ENCODE measurements around the gene P2RX3. TPM values are rescaled to one million over a fixed set of nuclear protein-coding genes. Genes with fewer than 3 reads are reported as not detected.
A peak's percentile ranks its signal among the peaks of the same experiment; 100 is the strongest.

Gene P2RX3
- total RNA-seq, 3 donors from 2014 or later: not detected

DNA sequence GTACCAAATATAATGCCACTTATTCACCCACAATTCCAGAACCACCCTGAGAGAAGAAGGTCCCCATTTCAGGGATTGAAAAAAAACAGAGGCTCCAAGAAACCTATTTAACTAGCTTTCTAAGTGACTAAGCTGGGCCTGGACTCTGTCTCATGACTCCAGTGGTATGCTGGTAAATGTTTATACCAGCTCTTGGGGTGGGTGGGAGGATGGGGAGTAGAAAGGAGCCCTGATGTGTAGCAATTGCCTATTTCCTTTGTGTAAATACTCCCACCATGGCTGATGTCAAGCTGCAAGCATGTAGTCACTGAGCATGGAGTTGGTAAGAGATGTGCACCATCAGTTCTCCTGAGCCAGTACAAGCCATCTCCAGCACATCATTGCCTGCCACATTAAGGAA lies 40.0 kb downstream of the P2RX3 start:
- TF ChIP-seq, protein P1, sequence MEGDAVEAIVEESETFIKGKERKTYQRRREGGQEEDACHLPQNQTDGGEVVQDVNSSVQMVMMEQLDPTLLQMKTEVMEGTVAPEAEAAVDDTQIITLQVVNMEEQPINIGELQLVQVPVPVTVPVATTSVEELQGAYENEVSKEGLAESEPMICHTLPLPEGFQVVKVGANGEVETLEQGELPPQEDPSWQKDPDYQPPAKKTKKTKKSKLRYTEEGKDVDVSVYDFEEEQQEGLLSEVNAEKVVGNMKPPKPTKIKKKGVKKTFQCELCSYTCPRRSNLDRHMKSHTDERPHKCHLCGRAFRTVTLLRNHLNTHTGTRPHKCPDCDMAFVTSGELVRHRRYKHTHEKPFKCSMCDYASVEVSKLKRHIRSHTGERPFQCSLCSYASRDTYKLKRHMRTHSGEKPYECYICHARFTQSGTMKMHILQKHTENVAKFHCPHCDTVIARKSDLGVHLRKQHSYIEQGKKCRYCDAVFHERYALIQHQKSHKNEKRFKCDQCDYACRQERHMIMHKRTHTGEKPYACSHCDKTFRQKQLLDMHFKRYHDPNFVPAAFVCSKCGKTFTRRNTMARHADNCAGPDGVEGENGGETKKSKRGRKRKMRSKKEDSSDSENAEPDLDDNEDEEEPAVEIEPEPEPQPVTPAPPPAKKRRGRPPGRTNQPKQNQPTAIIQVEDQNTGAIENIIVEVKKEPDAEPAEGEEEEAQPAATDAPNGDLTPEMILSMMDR (IDR thresholded peaks at IDR 0.05): no peak
- intact Hi-C loops (cut with DNase I, micrococcal nuclease): no loop called here
- Histone ChIP-seq H3K9me3 (no peaks in the 10 kb centered on the region), H3K4me3 (no peak overlapping the region), H3K36me3 (ENCODE audit: low read depth) (no peaks in the 10 kb centered on the region), H3K4me1 (ENCODE audit: low read depth) (no peaks in the 10 kb centered on the region)
- DNase-seq: no peak
- no peak for ATAC-seq

DNA sequence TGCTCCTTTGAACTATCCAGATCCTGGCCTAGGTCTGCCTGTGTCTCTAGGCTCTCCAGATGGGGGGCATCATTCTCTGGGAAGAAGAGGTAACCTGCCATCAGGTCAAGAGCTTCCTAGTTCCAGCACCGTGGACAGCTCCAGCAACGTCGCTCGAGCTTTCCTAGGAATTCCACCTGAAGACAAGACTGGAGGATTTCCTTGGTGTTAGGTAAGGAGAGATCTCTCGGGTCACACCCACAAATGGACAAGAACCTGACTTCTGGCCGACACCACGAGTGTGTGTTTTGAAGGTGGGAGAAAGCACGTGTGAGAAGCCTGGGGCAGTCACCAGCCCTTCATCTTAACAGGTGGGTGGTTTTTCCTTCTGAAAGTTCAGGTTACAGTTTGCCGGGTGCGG lies 41.6 kb downstream of the P2RX3 start:
- DNase-seq (peak in 1 of 3 donors; percentile 10), ATAC-seq (no peak)
- intact Hi-C loops (cut with DNase I, micrococcal nuclease): no loop called here
- TF ChIP-seq, protein P1 (IDR thresholded peaks at IDR 0.05): no peak
- H3K9me3 ChIP-seq: no peaks in the 10 kb centered on the region
- no peaks in the 10 kb centered on the region for H3K4me1 ChIP-seq (ENCODE audit: low read depth)
- H3K4me3 ChIP-seq: no peak overlapping the region
- H3K36me3 ChIP-seq (ENCODE audit: low read depth): no peaks in the 10 kb centered on the region

DNA sequence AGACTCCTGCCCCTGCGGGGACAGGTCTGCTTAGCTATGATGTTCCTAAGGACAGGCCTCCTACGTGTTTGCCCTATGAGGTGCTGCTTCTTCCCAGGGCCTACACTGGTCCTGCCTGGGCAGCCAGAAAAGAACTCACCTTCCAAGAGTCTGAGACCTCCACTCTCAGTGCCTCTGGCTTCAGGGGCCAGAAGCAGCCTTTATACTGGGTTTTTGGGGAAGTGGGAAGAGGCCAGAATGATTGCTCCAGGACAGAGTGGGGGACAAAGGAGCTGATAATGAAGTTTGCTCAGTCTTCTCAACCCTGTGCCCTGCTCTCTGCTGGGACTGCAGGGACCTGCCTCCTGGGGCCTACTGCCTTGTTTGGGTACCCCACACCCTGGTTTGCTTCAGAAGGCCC lies 42.8 kb downstream of the P2RX3 start, which contains the start of gene PRG3:
Gene PRG3, minus strand, starts transcription at position 176 of the 400 bp plus-strand sequence. CDS start 442 bp downstream, outside the sequence.
- H3K4me3 ChIP-seq: no peak within 1 kb of the TSS
- ATAC-seq (no peak), DNase-seq (no peak)
- intact Hi-C loops (cut with DNase I, micrococcal nuclease): no loop called here
- no peaks in the 10 kb centered on the region for H3K4me1 ChIP-seq (ENCODE audit: low read depth)
- H3K36me3 ChIP-seq (ENCODE audit: low read depth): no peaks in the 10 kb centered on the region
- H3K9me3 ChIP-seq: no peaks in the 10 kb centered on the region
- TF ChIP-seq, protein P1 (IDR thresholded peaks at IDR 0.05): no peak

- TF ChIP-seq, protein P1 (IDR thresholded peaks at IDR 0.05): no peak
- H3K4me1 ChIP-seq (ENCODE audit: low read depth): no peaks in the 10 kb centered on the region
- H3K4me3 ChIP-seq: no peak overlapping the region
- no peaks in the 10 kb centered on the region for H3K9me3 ChIP-seq
- no peak for ATAC-seq
- no peaks in the 10 kb centered on the region for H3K36me3 ChIP-seq (ENCODE audit: low read depth)
- no peak for DNase-seq
- intact Hi-C loops (cut with DNase I, micrococcal nuclease): no loop called here
These were observed 48.2 kb downstream of the P2RX3 start for GRCh38 chr11:57386178-57386940.

- intact Hi-C loops (cut with DNase I, micrococcal nuclease): no loop called here
- TF ChIP-seq, protein P1 (IDR thresholded peaks at IDR 0.05): no peak
- no peak for DNase-seq
- Histone ChIP-seq H3K4me3 (no peak overlapping the region), H3K4me1 (ENCODE audit: low read depth) (no peaks in the 10 kb centered on the region), H3K9me3 (no peaks in the 10 kb centered on the region), H3K36me3 (ENCODE audit: low read depth) (no peaks in the 10 kb centered on the region)
- no peak for ATAC-seq
These were observed 49.3 kb downstream of the P2RX3 start for GRCh38 chr11:57387289-57388030.
